Mucosa of rectum (tissue), 2 donors: ENCODE results near the gene ST7.

Experiments used
- H3K27ac ChIP-seq, 2 donors: one replicate each; pipeline ENCODE4 v1.7.0; 2013; ENCODE audit warnings: inconsistent platforms in 2 of 2, low read depth in 2 of 2, low read length in 2 of 2
- H3K27me3 ChIP-seq, 2 donors: one replicate each; pipeline ENCODE4 v1.7.0; 2013; ENCODE audit warnings: low read length in 2 of 2; ENCODE audit not compliant: control insufficient read depth in 2 of 2, insufficient read depth in 2 of 2
- H3K36me3 ChIP-seq, 2 donors: one replicate each; pipeline ENCODE4 v1.7.0; 2013; ENCODE audit warnings: low read length in 2 of 2; ENCODE audit not compliant: control insufficient read depth in 2 of 2, insufficient read depth in 2 of 2
- H3K4me1 ChIP-seq, 2 donors: one replicate each; pipeline ENCODE4 v1.7.0; 2013; ENCODE audit warnings: low read length in 2 of 2, mild to moderate bottlenecking in 1 of 2; ENCODE audit not compliant: control insufficient read depth in 2 of 2, insufficient read depth in 2 of 2
- H3K4me3 ChIP-seq, 2 donors: one replicate each; pipeline ENCODE4 v1.7.0; 2013; ENCODE audit warnings: low read length in 2 of 2
- H3K9ac ChIP-seq, 2 donors: one replicate each; pipeline ENCODE4 v1.7.0; 2013; ENCODE audit warnings: low read length in 2 of 2, low read depth in 1 of 2, mild to moderate bottlenecking in 1 of 2
- H3K9me3 ChIP-seq, 2 donors: one replicate each; pipeline ENCODE4 v1.7.0; 2013; ENCODE audit warnings: low read length in 2 of 2; ENCODE audit not compliant: control insufficient read depth in 2 of 2
- donor health status: healthy.
- donor health status: Normal muscosa, but diverticular disease.

The ST7 gene

GRCh38 chr7:117084286-117084685 lies 131.0 kb downstream of the ST7 start:
- Histone ChIP-seq H3K27ac (no peak overlapping the region), H3K9me3 (no peaks in the 10 kb centered on the region), H3K9ac (no peak overlapping the region), H3K4me3 (no peak overlapping the region), H3K27me3 (no peaks in the 10 kb centered on the region), H3K4me1 (no peaks in the 10 kb centered on the region), H3K36me3 (no peaks in the 10 kb centered on the region)

- Histone ChIP-seq H3K4me3 (no peak overlapping the region), H3K9me3 (no peaks in the 10 kb centered on the region), H3K27ac (no peak overlapping the region), H3K9ac (no peak overlapping the region), H3K36me3 (no peaks in the 10 kb centered on the region), H3K27me3 (no peaks in the 10 kb centered on the region), H3K4me1 (no peaks in the 10 kb centered on the region)
These were observed 132.0 kb downstream of the ST7 start for GRCh38 chr7:117085275-117085674.

- Histone ChIP-seq H3K4me3 (no peak overlapping the region), H3K9me3 (no peaks in the 10 kb centered on the region), H3K27ac (no peak overlapping the region), H3K36me3 (no peaks in the 10 kb centered on the region), H3K9ac (no peak overlapping the region), H3K4me1 (no peaks in the 10 kb centered on the region), H3K27me3 (no peaks in the 10 kb centered on the region)
These were observed 132.6 kb downstream of the ST7 start for GRCh38 chr7:117085769-117086463.

GRCh38 chr7:117086788-117087187 lies 133.5 kb downstream of the ST7 start:
- no peak overlapping the region for H3K27ac ChIP-seq
- H3K4me1 ChIP-seq: no peaks in the 10 kb centered on the region
- H3K36me3 ChIP-seq: no peaks in the 10 kb centered on the region
- H3K9me3 ChIP-seq: no peaks in the 10 kb centered on the region
- no peaks in the 10 kb centered on the region for H3K27me3 ChIP-seq
- H3K9ac ChIP-seq: no peak overlapping the region
- no peak overlapping the region for H3K4me3 ChIP-seq

- Histone ChIP-seq H3K4me3 (no peak overlapping the region), H3K9ac (no peak overlapping the region), H3K27me3 (no peaks in the 10 kb centered on the region), H3K4me1 (no peaks in the 10 kb centered on the region), H3K27ac (no peak overlapping the region), H3K36me3 (no peaks in the 10 kb centered on the region), H3K9me3 (no peaks in the 10 kb centered on the region)
These were observed 134.5 kb downstream of the ST7 start for GRCh38 chr7:117087639-117088396.

- Histone ChIP-seq H3K27ac (no peak overlapping the region), H3K36me3 (no peaks in the 10 kb centered on the region), H3K27me3 (no peaks in the 10 kb centered on the region), H3K9me3 (no peaks in the 10 kb centered on the region), H3K9ac (no peak overlapping the region), H3K4me1 (no peaks in the 10 kb centered on the region), H3K4me3 (no peak overlapping the region)
These were observed 135.4 kb downstream of the ST7 start for GRCh38 chr7:117088623-117089194.

GRCh38 chr7:117090791-117091190 lies 137.5 kb downstream of the ST7 start:
- no peak overlapping the region for H3K27ac ChIP-seq
- H3K9ac ChIP-seq: no peak overlapping the region
- no peaks in the 10 kb centered on the region for H3K36me3 ChIP-seq
- no peaks in the 10 kb centered on the region for H3K4me1 ChIP-seq
- H3K27me3 ChIP-seq: no peaks in the 10 kb centered on the region
- H3K9me3 ChIP-seq: no peaks in the 10 kb centered on the region
- H3K4me3 ChIP-seq: no peak overlapping the region

GRCh38 chr7:117091721-117092120 lies 138.4 kb downstream of the ST7 start:
- Histone ChIP-seq H3K9ac (no peak overlapping the region), H3K4me3 (no peak overlapping the region), H3K36me3 (no peaks in the 10 kb centered on the region), H3K4me1 (no peaks in the 10 kb centered on the region), H3K27ac (no peak overlapping the region), H3K27me3 (no peaks in the 10 kb centered on the region), H3K9me3 (no peaks in the 10 kb centered on the region)

GRCh38 chr7:117092785-117093184 lies 139.5 kb downstream of the ST7 start:
- Histone ChIP-seq H3K27me3 (no peaks in the 10 kb centered on the region), H3K9me3 (no peaks in the 10 kb centered on the region), H3K27ac (no peak overlapping the region), H3K4me3 (no peak overlapping the region), H3K9ac (no peak overlapping the region), H3K36me3 (no peaks in the 10 kb centered on the region), H3K4me1 (no peaks in the 10 kb centered on the region)

- H3K27me3 ChIP-seq: no peaks in the 10 kb centered on the region
- no peak overlapping the region for H3K9ac ChIP-seq
- no peaks in the 10 kb centered on the region for H3K36me3 ChIP-seq
- H3K27ac ChIP-seq: no peak overlapping the region
- H3K9me3 ChIP-seq: no peaks in the 10 kb centered on the region
- H3K4me1 ChIP-seq: peaks cover 0 to 3% of the 10 kb centered on the region in 2 donors
- H3K4me3 ChIP-seq: no peak overlapping the region
These were observed 141.2 kb downstream of the ST7 start for GRCh38 chr7:117094457-117094856.
